SKM-1 (cell line): Measurements from ENCODE around the gene KRTAP12-4.
"Not testable (repeated sequence)": the region's sequence is repeated elsewhere in the genome, so short reads cannot be mapped to it uniquely, and the experiment has no call there.

Experiments used
- DNase-seq: peaks from one replicate; lab custom pipeline; 2025; ENCODE audit not compliant: unreplicated experiment; lab: John Stamatoyannopoulos, UW

KRTAP12-4 gene

GRCh38 chr21:44654576-44655175, at the start of gene KRTAP12-4:
Gene KRTAP12-4, minus strand, starts transcription at chr21:44654659. Its CDS starts 45 bp downstream, at chr21:44654614.
- no peak for DNase-seq

GRCh38 chr21:44703731-44704635, 49.5 kb upstream of the KRTAP12-4 start:
- no peak for DNase-seq

- DNase-seq = no peak
These were observed 48.7 kb upstream of the KRTAP12-4 start for GRCh38 chr21:44702973-44703730.

- DNase-seq = no peak
These were observed 47.9 kb upstream of the KRTAP12-4 start for GRCh38 chr21:44702111-44702972.

GRCh38 chr21:44701541-44701940, 47.1 kb upstream of the KRTAP12-4 start:
- DNase-seq = no peak

- DNase-seq = no peak
These were observed 46.6 kb upstream of the KRTAP12-4 start for GRCh38 chr21:44701023-44701400.

GRCh38 chr21:44700101-44701022, 45.9 kb upstream of the KRTAP12-4 start:
- DNase-seq = no peak

GRCh38 chr21:44699502-44700001, 45.1 kb upstream of the KRTAP12-4 start:
- no peak for DNase-seq

- no peak for DNase-seq
These were observed 43.6 kb upstream of the KRTAP12-4 start for GRCh38 chr21:44697811-44698734.

GRCh38 chr21:44697172-44697810, 42.8 kb upstream of the KRTAP12-4 start, which contains the start of gene KRTAP10-12:
Gene KRTAP10-12, plus strand, starts transcription at chr21:44697172. Its CDS starts 30 bp downstream, at chr21:44697202.
- DNase-seq = not testable (repeated sequence)

- DNase-seq = no peak
These were observed 42.1 kb upstream of the KRTAP12-4 start for GRCh38 chr21:44696572-44696971.

GRCh38 chr21:44695641-44696040, 41.2 kb upstream of the KRTAP12-4 start:
- DNase-seq = no peak

GRCh38 chr21:44695184-44695583, 40.7 kb upstream of the KRTAP12-4 start:
- DNase-seq = no peak

GRCh38 chr21:44694776-44695175, 40.3 kb upstream of the KRTAP12-4 start:
- no peak for DNase-seq

- DNase-seq = no peak
These were observed 38.5 kb upstream of the KRTAP12-4 start for GRCh38 chr21:44692798-44693512.

- DNase-seq = no peak
These were observed 37.2 kb upstream of the KRTAP12-4 start for GRCh38 chr21:44691686-44692085.

GRCh38 chr21:44689740-44690139, 35.3 kb upstream of the KRTAP12-4 start:
- DNase-seq = not testable (repeated sequence)
